ENCODE data around the gene SLC24A3. TPM values are rescaled to one million over a fixed set of nuclear protein-coding genes. Genes with fewer than 3 reads are reported as not detected.

Gene SLC24A3
- total and polyA plus RNA-seq, 2 experiments from 2014 or later: 0.81 to 2.5 TPM

GRCh38 chr20:19571996-19572395 lies 359.6 kb downstream of the SLC24A3 start:
- Histone ChIP-seq H3K79me2 (replicated peaks; ENCODE audit: insufficient read depth) (no peaks in the 10 kb centered on the region), H3K4me1 (ENCODE audit: insufficient read depth) (no peaks in the 10 kb centered on the region), H3F3A (replicated peaks; ENCODE audit: low read depth) (no peaks in the 10 kb centered on the region), H3K27ac (ENCODE audit: low read depth) (no peak overlapping the region), H2AFZ (no peak overlapping the region), H3K36me3 (ENCODE audit: insufficient read depth) (no peaks in the 10 kb centered on the region), H4K20me1 (replicated peaks; ENCODE audit: insufficient read depth) (no peaks in the 10 kb centered on the region), H3K4me2 (no peak overlapping the region), H3K4me3 (no peak overlapping the region), H3K9me2 (ENCODE audit: insufficient read depth) (0 out of 2 replicates have a peak, but pooled peaks cover 4% of the 10 kb centered on the region), H3K27me3 (ENCODE audit: insufficient read depth) (no peaks in the 10 kb centered on the region)
- H3K4me3 Mint-ChIP-seq: no peak overlapping the region
- DNase-seq (ENCODE audit: low spot score) (no peak), ATAC-seq (no peak)
- H3K27me3 Mint-ChIP-seq (ENCODE audit: insufficient read depth, low read depth, poor library complexity): no peaks in the 10 kb centered on the region
- no peaks in the 10 kb centered on the region for H3K9me3 Mint-ChIP-seq
- TF ChIP-seq STAT1 (IDR thresholded peaks at IDR 0.05; ENCODE audit: unreplicated experiment): no peak
- TF ChIP-seq NANOG (IDR thresholded peaks at IDR 0.05; ENCODE audit: borderline replicate concordance): no peak
- TF ChIP-seq, protein P1, sequence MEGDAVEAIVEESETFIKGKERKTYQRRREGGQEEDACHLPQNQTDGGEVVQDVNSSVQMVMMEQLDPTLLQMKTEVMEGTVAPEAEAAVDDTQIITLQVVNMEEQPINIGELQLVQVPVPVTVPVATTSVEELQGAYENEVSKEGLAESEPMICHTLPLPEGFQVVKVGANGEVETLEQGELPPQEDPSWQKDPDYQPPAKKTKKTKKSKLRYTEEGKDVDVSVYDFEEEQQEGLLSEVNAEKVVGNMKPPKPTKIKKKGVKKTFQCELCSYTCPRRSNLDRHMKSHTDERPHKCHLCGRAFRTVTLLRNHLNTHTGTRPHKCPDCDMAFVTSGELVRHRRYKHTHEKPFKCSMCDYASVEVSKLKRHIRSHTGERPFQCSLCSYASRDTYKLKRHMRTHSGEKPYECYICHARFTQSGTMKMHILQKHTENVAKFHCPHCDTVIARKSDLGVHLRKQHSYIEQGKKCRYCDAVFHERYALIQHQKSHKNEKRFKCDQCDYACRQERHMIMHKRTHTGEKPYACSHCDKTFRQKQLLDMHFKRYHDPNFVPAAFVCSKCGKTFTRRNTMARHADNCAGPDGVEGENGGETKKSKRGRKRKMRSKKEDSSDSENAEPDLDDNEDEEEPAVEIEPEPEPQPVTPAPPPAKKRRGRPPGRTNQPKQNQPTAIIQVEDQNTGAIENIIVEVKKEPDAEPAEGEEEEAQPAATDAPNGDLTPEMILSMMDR (conservative IDR thresholded peaks at IDR 0.05; ENCODE audit: low read depth in 2 of 2): no peak
- no peak for TF ChIP-seq ZNF114 (CRISPR knock-in tag; IDR thresholded peaks at IDR 0.05)
- no peak overlapping the region for H3K27ac Mint-ChIP-seq
- H3K4me1 Mint-ChIP-seq: peaks cover 12% of the 10 kb centered on the region
- H3K36me3 Mint-ChIP-seq (ENCODE audit: low read depth): 0 out of 3 replicates have a peak, but pooled peaks cover 3% of the 10 kb centered on the region

DNA sequence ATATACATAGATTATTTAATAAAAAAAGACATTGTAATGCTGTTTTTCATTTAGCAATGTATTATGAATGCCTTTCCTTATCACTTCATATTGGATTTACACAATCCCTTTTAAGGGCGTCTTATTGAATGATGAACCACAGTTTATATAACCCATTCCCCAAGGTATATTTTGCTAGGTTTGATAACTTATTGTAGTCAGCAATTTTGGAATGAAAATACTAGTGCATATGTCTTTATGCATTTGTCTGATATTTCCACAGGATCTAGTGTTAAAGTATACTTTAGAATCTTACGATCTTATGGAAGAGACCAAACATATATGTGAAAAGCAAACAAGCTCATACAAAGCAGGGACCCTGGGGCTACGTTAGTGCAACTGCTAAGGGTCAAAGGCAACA lies 365.2 kb downstream of the SLC24A3 start:
- Histone ChIP-seq H3F3A (replicated peaks; ENCODE audit: low read depth) (no peaks in the 10 kb centered on the region), H3K4me2 (no peak overlapping the region), H2AFZ (no peak overlapping the region), H3K9me2 (ENCODE audit: insufficient read depth) (0 out of 2 replicates have a peak, but pooled peaks cover 4% of the 10 kb centered on the region), H3K4me1 (ENCODE audit: insufficient read depth) (no peaks in the 10 kb centered on the region), H3K4me3 (no peak overlapping the region), H3K36me3 (ENCODE audit: insufficient read depth) (no peaks in the 10 kb centered on the region), H3K27ac (ENCODE audit: low read depth) (no peak overlapping the region), H3K79me2 (replicated peaks; ENCODE audit: insufficient read depth) (no peaks in the 10 kb centered on the region), H3K27me3 (ENCODE audit: insufficient read depth) (no peaks in the 10 kb centered on the region), H4K20me1 (replicated peaks; ENCODE audit: insufficient read depth) (no peaks in the 10 kb centered on the region)
- Mint-ChIP-seq H3K27me3 (ENCODE audit: insufficient read depth, low read depth, poor library complexity) (peaks cover 2% of the 10 kb centered on the region), H3K9me3 (no peaks in the 10 kb centered on the region), H3K27ac (no peak overlapping the region), H3K36me3 (ENCODE audit: low read depth) (no peaks in the 10 kb centered on the region), H3K4me3 (no peak overlapping the region), H3K4me1 (peaks cover 11% of the 10 kb centered on the region)
- ATAC-seq: no peak
- no peak for DNase-seq (ENCODE audit: low spot score)
- TF ChIP-seq, protein P1 (conservative IDR thresholded peaks at IDR 0.05; ENCODE audit: low read depth in 2 of 2): no peak
- TF ChIP-seq EZH2 (IDR thresholded peaks at IDR 0.05; ENCODE audit: low read depth, unreplicated experiment): no peak
- TF ChIP-seq NANOG (IDR thresholded peaks at IDR 0.05; ENCODE audit: borderline replicate concordance): no peak
- TF ChIP-seq POLR2AphosphoS5 (IDR thresholded peaks at IDR 0.05; ENCODE audit: low read depth): no peak
- TF ChIP-seq, protein P2, sequence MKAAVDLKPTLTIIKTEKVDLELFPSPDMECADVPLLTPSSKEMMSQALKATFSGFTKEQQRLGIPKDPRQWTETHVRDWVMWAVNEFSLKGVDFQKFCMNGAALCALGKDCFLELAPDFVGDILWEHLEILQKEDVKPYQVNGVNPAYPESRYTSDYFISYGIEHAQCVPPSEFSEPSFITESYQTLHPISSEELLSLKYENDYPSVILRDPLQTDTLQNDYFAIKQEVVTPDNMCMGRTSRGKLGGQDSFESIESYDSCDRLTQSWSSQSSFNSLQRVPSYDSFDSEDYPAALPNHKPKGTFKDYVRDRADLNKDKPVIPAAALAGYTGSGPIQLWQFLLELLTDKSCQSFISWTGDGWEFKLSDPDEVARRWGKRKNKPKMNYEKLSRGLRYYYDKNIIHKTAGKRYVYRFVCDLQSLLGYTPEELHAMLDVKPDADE (IDR thresholded peaks at IDR 0.05): no peak
- no peak for TF ChIP-seq EZH2phosphoT487 (IDR thresholded peaks at IDR 0.05; ENCODE audit: unreplicated experiment)
- no peak for TF ChIP-seq STAT1 (IDR thresholded peaks at IDR 0.05; ENCODE audit: unreplicated experiment)
- TF ChIP-seq REST (IDR thresholded peaks at IDR 0.05; ENCODE audit: unreplicated experiment): no peak
- no peak for TF ChIP-seq ZNF114 (CRISPR knock-in tag; IDR thresholded peaks at IDR 0.05)
